Vagina (tissue), 2 donors: ENCODE results near the gene FUBP3. TPM values are rescaled to one million over a fixed set of nuclear protein-coding genes. Genes with fewer than 3 reads are reported as not detected.

ENCODE experiments used
- DNase-seq, 2 donors: peaks; one replicate each; pipeline ENCODE4 v3.0.0-alpha.2; 2017; ENCODE audit errors: extremely low spot score in 2 of 2
- H3K27ac ChIP-seq: fragments of 200-600 bp; sonication (generic); one replicate; pipeline ENCODE4 v1.5.1; 2019
- H3K27me3 ChIP-seq: fragments of 200-600 bp; sonication (generic); one replicate; pipeline ENCODE4 v1.5.1; 2019
- H3K36me3 ChIP-seq, 2 donors: fragments of 200-600 bp; sonication (generic); one replicate each; pipeline ENCODE4 v1.5.1; 2017 to 2019
- H3K4me1 ChIP-seq: fragments of 200-600 bp; sonication (generic); one replicate; pipeline ENCODE4 v1.5.1; 2019
- H3K4me3 ChIP-seq, 2 donors: fragments of 200-600 bp; sonication (generic); 1 replicate in 1 of 2; 2 replicates in 1 of 2; pipeline ENCODE4 v1.5.1; 2016 to 2019
- H3K9me3 ChIP-seq: fragments of 200-600 bp; sonication (generic); one replicate; pipeline ENCODE4 v1.5.1; 2019
- CTCF ChIP-seq, 3 experiments: fragments of 450-650 bp in 2 of 3; fragments of 200-600 bp in 1 of 3; sonication (generic) in 1 of 3; IDR thresholded peaks; one replicate each; pipeline ENCODE4 v1.5.1; 2017 to 2019; ENCODE audit warnings: antibody characterized with exemption in 3 of 3, mild to moderate bottlenecking in 2 of 3, moderate library complexity in 2 of 3
- POLR2A ChIP-seq, 2 donors: fragments of 450-650 bp; IDR thresholded peaks; one replicate each; pipeline ENCODE4 v1.6.1; 2017; ENCODE audit warnings: antibody characterized with exemption in 2 of 2, mild to moderate bottlenecking in 2 of 2, moderate library complexity in 2 of 2
- POLR2AphosphoS5 ChIP-seq, 2 donors: sonication (generic); formaldehyde crosslinking; IDR thresholded peaks; one replicate each; pipeline ENCODE4 v1.9.0; 2017; ENCODE audit warnings: antibody characterized with exemption in 2 of 2, mild to moderate bottlenecking in 2 of 2, low read depth in 1 of 2; ENCODE audit not compliant: insufficient read depth in 1 of 2
- intact Hi-C: fragments of 100-400 bp; cut with DNase I; formaldehyde crosslinking; loops from one replicate; pipeline ENCODE4 v1.15.1; 2023
- total RNA-seq: library from RNA; depleted of rRNA; stranded (reverse); fragments of >200 nt; gene quantifications from one replicate; pipeline ENCODE4 v1.2.3, GENCODE V29; 2016

The FUBP3 gene
- total RNA-seq, 1 donor from 2014 or later = 33.6 TPM

- H3K36me3 ChIP-seq = peaks cover 0 to 20% of the 10 kb centered on the region in 2 donors
- TF ChIP-seq CTCF (IDR thresholded peaks at IDR 0.05) = no peak
- no peak for TF ChIP-seq POLR2AphosphoS5 (IDR thresholded peaks at IDR 0.05; ENCODE audit: insufficient read depth in 1 of 2, low read depth in 1 of 2)
- no peak for TF ChIP-seq POLR2A (IDR thresholded peaks at IDR 0.05)
- intact Hi-C loops = no loop called here
Measured at GRCh38 chr9:130601100-130601499, 21.7 kb downstream of the FUBP3 start.

GRCh38 chr9:130604295-130604694 lies 24.9 kb downstream of the FUBP3 start:
- peaks cover 0 to 3% of the 10 kb centered on the region in 2 donors for H3K36me3 ChIP-seq
- TF ChIP-seq CTCF (IDR thresholded peaks at IDR 0.05) (no peak), POLR2A (IDR thresholded peaks at IDR 0.05) (no peak), POLR2AphosphoS5 (IDR thresholded peaks at IDR 0.05; ENCODE audit: insufficient read depth in 1 of 2, low read depth in 1 of 2) (no peak)
- DNase-seq = no peak
- intact Hi-C loops = no loop called here
- H3K27ac ChIP-seq = no peak overlapping the region
- H3K27me3 ChIP-seq = no peaks in the 10 kb centered on the region
- no peaks in the 10 kb centered on the region for H3K4me1 ChIP-seq
- H3K4me3 ChIP-seq = no peak overlapping the region
- H3K9me3 ChIP-seq = no peaks in the 10 kb centered on the region

More at GRCh38 chr9:130601100-130601499, 21.7 kb downstream of the FUBP3 start:
- Histone ChIP-seq H3K4me3 (no peak overlapping the region), H3K9me3 (no peaks in the 10 kb centered on the region), H3K27ac (no peak overlapping the region), H3K4me1 (no peaks in the 10 kb centered on the region), H3K27me3 (no peaks in the 10 kb centered on the region)
- DNase-seq = no peak

- TF ChIP-seq POLR2A (IDR thresholded peaks at IDR 0.05) = no peak
- TF ChIP-seq POLR2AphosphoS5 (IDR thresholded peaks at IDR 0.05; ENCODE audit: insufficient read depth in 1 of 2, low read depth in 1 of 2) = no peak
- no peak for TF ChIP-seq CTCF (IDR thresholded peaks at IDR 0.05)
- Histone ChIP-seq H3K27me3 (no peaks in the 10 kb centered on the region), H3K4me3 (no peak overlapping the region), H3K4me1 (no peaks in the 10 kb centered on the region), H3K9me3 (no peaks in the 10 kb centered on the region), H3K27ac (no peak overlapping the region), H3K36me3 (peaks cover 0 to 3% of the 10 kb centered on the region in 2 donors)
- intact Hi-C loops = no loop called here
- no peak for DNase-seq
Measured at GRCh38 chr9:130606887-130607600, 27.7 kb downstream of the FUBP3 start.

DNA sequence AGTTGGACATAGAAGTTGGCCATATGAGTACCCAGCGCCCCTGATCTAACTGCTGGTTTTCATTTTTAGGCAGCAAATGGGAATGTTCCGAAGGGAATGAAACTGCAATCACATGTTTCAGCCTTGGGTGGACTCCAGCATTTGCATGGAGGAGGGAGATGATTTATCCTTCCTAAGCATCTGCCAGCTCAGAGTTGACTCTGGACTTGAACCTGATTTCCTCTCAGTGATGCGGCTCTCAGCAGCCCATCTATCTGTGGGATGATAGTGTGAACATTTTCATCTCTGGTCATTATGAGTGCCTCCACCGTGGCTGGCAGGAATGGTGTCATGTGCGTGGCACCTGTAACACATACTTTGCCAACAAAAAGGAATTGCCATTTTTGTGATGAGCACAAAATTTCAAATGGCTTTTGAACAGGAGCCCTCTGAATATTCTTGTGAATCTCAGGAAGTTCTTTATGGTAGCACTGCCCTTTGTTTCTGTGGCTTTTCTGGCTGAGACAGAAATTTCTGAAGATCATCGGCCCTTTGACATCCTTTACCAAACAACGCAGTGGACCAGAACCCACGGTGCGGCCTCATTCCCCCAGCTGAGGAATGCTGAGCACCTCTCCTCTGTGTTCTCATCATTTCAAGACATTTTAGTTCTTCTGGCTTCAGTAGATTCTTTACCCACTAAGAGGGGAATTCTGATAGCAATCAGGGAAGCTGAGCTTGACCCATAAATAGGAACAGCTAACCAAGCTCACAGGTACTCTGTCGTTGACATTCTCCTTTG lies 28.5 kb downstream of the FUBP3 start:
- intact Hi-C loops = no loop called here
- H3K4me3 ChIP-seq = no peak overlapping the region
- peaks cover 0 to 9% of the 10 kb centered on the region in 2 donors for H3K36me3 ChIP-seq
- no peaks in the 10 kb centered on the region for H3K4me1 ChIP-seq
- H3K9me3 ChIP-seq = no peaks in the 10 kb centered on the region
- TF ChIP-seq POLR2AphosphoS5 (IDR thresholded peaks at IDR 0.05; ENCODE audit: insufficient read depth in 1 of 2, low read depth in 1 of 2) (no peak), POLR2A (IDR thresholded peaks at IDR 0.05) (no peak), CTCF (IDR thresholded peaks at IDR 0.05) (no peak)
- no peaks in the 10 kb centered on the region for H3K27me3 ChIP-seq
- no peak for DNase-seq
- H3K27ac ChIP-seq = no peak overlapping the region
